H1 (cell line): ENCODE results near the gene CHST12. TPM values are rescaled to one million over a fixed set of nuclear protein-coding genes. Genes with fewer than 3 reads are reported as not detected.
A peak's percentile ranks its signal among the peaks of the same experiment; 100 is the strongest.

ENCODE experiments used
- CTCF ChIA-PET: fragments of 300-600 bp; sonication (Branson Sonifier 250); formaldehyde crosslinking; loops from one replicate; lab custom pipeline; 2021; ENCODE audit not compliant: partially characterized antibody; lab: Charles Lee
- POLR2A ChIA-PET: fragments of 300-600 bp; sonication (Branson Sonifier 250); formaldehyde crosslinking; loops from one replicate; lab custom pipeline; 2021; ENCODE audit warnings: inconsistent platforms; ENCODE audit not compliant: partially characterized antibody; lab: Charles Lee
- DNase-seq, 2 experiments: peaks; one replicate each; pipeline versions ENCODE4 v3.0.0 to v3.0.0-alpha.2; 2010 to 2022; ENCODE audit warnings: low spot score in 2 of 2, low read depth in 1 of 2, mixed read lengths in 1 of 2
- FAIRE-seq: peaks from 2 replicates; lab custom pipeline; 2011; peaks lifted over from hg19 to GRCh38; lab: Jason Lieb, UNC
- H2AFZ ChIP-seq: 2 replicates; pipeline ENCODE4 v1.8.1; 2012; ENCODE audit warnings: low read length, inconsistent platforms
- H2AK5ac ChIP-seq: 2 replicates; pipeline ENCODE4 v1.6.1; 2013; ENCODE audit warnings: low read depth, low read length
- H2BK120ac ChIP-seq: replicated peaks from 2 replicates; pipeline ENCODE3; 2013; ENCODE audit warnings: low read depth, low read length, inconsistent platforms
- H2BK12ac ChIP-seq: 2 replicates; pipeline ENCODE4 v1.6.1; 2013; ENCODE audit warnings: low read depth, low read length
- H2BK15ac ChIP-seq: 2 replicates; pipeline ENCODE4 v1.6.1; 2013; ENCODE audit warnings: low read length
- H2BK20ac ChIP-seq: 2 replicates; pipeline ENCODE4 v1.6.1; 2013; ENCODE audit warnings: low read length
- H2BK5ac ChIP-seq: 2 replicates; pipeline ENCODE4 v1.6.1; 2013; ENCODE audit warnings: low read depth, low read length
- H3K14ac ChIP-seq: 2 replicates; pipeline ENCODE4 v1.6.1; 2013; ENCODE audit warnings: inconsistent platforms; ENCODE audit not compliant: insufficient read length
- H3K18ac ChIP-seq: 2 replicates; pipeline ENCODE4 v1.6.1; 2013; ENCODE audit warnings: low read length; ENCODE audit errors: extremely low read depth
- H3K23ac ChIP-seq: 2 replicates; pipeline ENCODE4 v1.6.1; 2013; ENCODE audit warnings: inconsistent platforms; ENCODE audit not compliant: insufficient read length
- H3K23me2 ChIP-seq: 2 replicates; pipeline ENCODE4 v1.6.1; 2013; ENCODE audit warnings: low read depth, low read length
- H3K27ac ChIP-seq: 2 replicates; pipeline ENCODE4 v1.6.1; 2011; ENCODE audit warnings: low read depth, low read length, inconsistent platforms
- H3K27me3 ChIP-seq, 4 experiments: replicated peaks in 1 of 4; 1 replicate in 1 of 4; 2 replicates in 3 of 4; pipeline versions ENCODE4 v1.6.1 to v1.8.1; 2011 to 2013; ENCODE audit warnings: low read length in 3 of 4, mild to moderate bottlenecking in 3 of 4, inconsistent platforms in 2 of 4, mixed read lengths in 2 of 4, moderate library complexity in 1 of 4; ENCODE audit not compliant: control insufficient read depth in 3 of 4, insufficient read depth in 3 of 4; ENCODE audit errors: extremely low read depth in 1 of 4
- H3K36me3 ChIP-seq, 4 experiments: 2 replicates each; pipeline versions ENCODE4 v1.6.1 to v1.8.1; 2011 to 2013; ENCODE audit warnings: mild to moderate bottlenecking in 4 of 4, low read length in 3 of 4, moderate library complexity in 2 of 4, control low read depth in 1 of 4, inconsistent platforms in 1 of 4; ENCODE audit not compliant: insufficient read depth in 4 of 4, control insufficient read depth in 2 of 4
- H3K4ac ChIP-seq: replicated peaks from 2 replicates; pipeline ENCODE3; 2013; ENCODE audit warnings: low read length, low read depth, mixed read lengths, inconsistent platforms; ENCODE audit not compliant: insufficient read length
- H3K4me1 ChIP-seq, 4 experiments: replicated peaks in 1 of 4; 1 replicate in 1 of 4; 2 replicates in 3 of 4; pipeline versions ENCODE4 v1.6.1 to v1.8.1; 2011 to 2013; ENCODE audit warnings: low read length in 3 of 4, inconsistent platforms in 2 of 4, mixed read lengths in 1 of 4; ENCODE audit not compliant: insufficient read depth in 4 of 4, control insufficient read depth in 3 of 4
- H3K4me2 ChIP-seq, 2 experiments: 2 replicates each; pipeline versions ENCODE4 v1.6.1 to v1.8.1; 2011 to 2013; ENCODE audit warnings: low read depth in 2 of 2, low read length in 2 of 2, control low read depth in 1 of 2, inconsistent platforms in 1 of 2, mild to moderate bottlenecking in 1 of 2; ENCODE audit not compliant: insufficient read depth in 1 of 2
- H3K4me3 ChIP-seq, 4 experiments: fragments of 200-600, 300-600 bp in 1 of 4; sonication (generic), shearing (Covaris generic), sonication (Bioruptor Twin) in 1 of 4; 2 replicates each; pipeline versions ENCODE4 v1.5.1 to v1.8.1; 2011 to 2016; ENCODE audit warnings: low read length in 4 of 4, low read depth in 3 of 4, control low read depth in 2 of 4, inconsistent platforms in 2 of 4, mild to moderate bottlenecking in 2 of 4, mixed read lengths in 1 of 4, moderate library complexity in 1 of 4; ENCODE audit not compliant: insufficient read depth in 2 of 4; ENCODE audit errors: extremely low read depth in 1 of 4
- H3K56ac ChIP-seq: replicated peaks from 2 replicates; pipeline ENCODE3; 2013; ENCODE audit warnings: low read depth, mild to moderate bottlenecking, mixed read lengths, low read length, inconsistent platforms; ENCODE audit not compliant: insufficient read length
- H3K79me1 ChIP-seq: 2 replicates; pipeline ENCODE4 v1.6.1; 2013; ENCODE audit warnings: low read depth, low read length, control low read depth
- H3K79me2 ChIP-seq, 2 experiments: 2 replicates each; pipeline versions ENCODE4 v1.6.1 to v1.8.1; 2012 to 2013; ENCODE audit warnings: low read length in 2 of 2, mild to moderate bottlenecking in 2 of 2, inconsistent platforms in 1 of 2; ENCODE audit not compliant: insufficient read depth in 2 of 2, control insufficient read depth in 1 of 2
- H3K9ac ChIP-seq, 4 experiments: replicated peaks in 1 of 4; 1 replicate in 1 of 4; 2 replicates in 3 of 4; pipeline versions ENCODE4 v1.6.1 to v1.8.1; 2011 to 2013; ENCODE audit warnings: low read depth in 3 of 4, low read length in 3 of 4, control low read depth in 2 of 4, mild to moderate bottlenecking in 2 of 4, moderate library complexity in 2 of 4, inconsistent platforms in 1 of 4; ENCODE audit errors: extremely low read depth in 1 of 4
- H3K9me3 ChIP-seq, 2 experiments: 2 replicates each; pipeline versions ENCODE4 v1.6.1 to v1.8.1; 2012 to 2013; ENCODE audit warnings: mild to moderate bottlenecking in 2 of 2, moderate library complexity in 2 of 2, control low read depth in 1 of 2, inconsistent platforms in 1 of 2, low read depth in 1 of 2, low read length in 1 of 2, mixed read lengths in 1 of 2; ENCODE audit not compliant: insufficient read depth in 2 of 2
- H4K20me1 ChIP-seq, 2 experiments: replicated peaks in 1 of 2; 2 replicates each; pipeline versions ENCODE3 to v1.8.1; 2011 to 2013; ENCODE audit warnings: inconsistent platforms in 2 of 2, low read length in 2 of 2, mild to moderate bottlenecking in 1 of 2; ENCODE audit not compliant: insufficient read depth in 2 of 2, control insufficient read depth in 1 of 2
- H4K5ac ChIP-seq: 2 replicates; pipeline ENCODE4 v1.6.1; 2013; ENCODE audit warnings: low read length, low read depth, mixed read lengths, inconsistent platforms; ENCODE audit not compliant: insufficient read length
- H4K8ac ChIP-seq: 2 replicates; pipeline ENCODE4 v1.8.0; 2013; ENCODE audit warnings: mild to moderate bottlenecking, moderate library complexity, low read length, inconsistent platforms; ENCODE audit not compliant: insufficient read depth; ENCODE audit errors: extremely low read depth
- H4K91ac ChIP-seq: replicated peaks from 2 replicates; pipeline ENCODE3; 2013; ENCODE audit warnings: low read length, mixed read lengths, inconsistent platforms; ENCODE audit not compliant: insufficient read length
- CBX8 ChIP-seq: fragments of 300-800, 300-1000 bp; sonication (generic); IDR thresholded peaks from 2 replicates; pipeline ENCODE4 v1.7.1; 2016; ENCODE audit warnings: low read depth, low read length, borderline replicate concordance
- CHD1 ChIP-seq: IDR thresholded peaks from 2 replicates; pipeline ENCODE4 v1.6.1; 2012; ENCODE audit warnings: low read depth, low read length, improper control_type of control experiment
- CREB1 ChIP-seq: IDR thresholded peaks from 2 replicates; pipeline ENCODE4 v1.6.1; 2012; ENCODE audit warnings: inconsistent platforms
- EGR1 ChIP-seq: IDR thresholded peaks from 2 replicates; pipeline ENCODE4 v1.6.1; 2011; ENCODE audit warnings: low read depth, low read length, borderline replicate concordance
- EP300 ChIP-seq, 2 experiments: IDR thresholded peaks; 1 replicate in 1 of 2; 2 replicates in 1 of 2; pipeline ENCODE4 v1.6.1; 2011 to 2012; ENCODE audit warnings: low read depth in 2 of 2, low read length in 2 of 2, mild to moderate bottlenecking in 2 of 2, borderline replicate concordance in 1 of 2, inconsistent platforms in 1 of 2, moderate library complexity in 1 of 2
- FOSL1 ChIP-seq: IDR thresholded peaks from 2 replicates; pipeline ENCODE4 v1.6.1; 2011; ENCODE audit warnings: mild to moderate bottlenecking, low read depth, low read length, moderate library complexity; ENCODE audit not compliant: insufficient read depth
- JUND ChIP-seq: IDR thresholded peaks from 2 replicates; pipeline ENCODE4 v1.6.1; 2011; ENCODE audit warnings: mild to moderate bottlenecking, improper control_type of control experiment, low read length
- SIN3A ChIP-seq, 2 experiments: IDR thresholded peaks in 1 of 2; conservative IDR thresholded peaks in 1 of 2; 2 replicates each; pipeline ENCODE4 v1.6.1; 2011 to 2012; ENCODE audit warnings: low read length in 2 of 2, improper control_type of control experiment in 1 of 2, low read depth in 1 of 2, mild to moderate bottlenecking in 1 of 2
- SP4 ChIP-seq: IDR thresholded peaks from 2 replicates; pipeline ENCODE4 v1.6.1; 2012; ENCODE audit warnings: low read length, inconsistent platforms
- TBP ChIP-seq: IDR thresholded peaks from 2 replicates; pipeline ENCODE4 v1.6.1; 2011; ENCODE audit warnings: low read depth, low read length, improper control_type of control experiment
- YY1 ChIP-seq: IDR thresholded peaks from 2 replicates; pipeline ENCODE4 v1.6.1; 2011; ENCODE audit warnings: low read depth, mild to moderate bottlenecking, low read length
- WGBS, 2 experiments: shearing (Covaris generic) in 1 of 2; methylation state at CpG; one replicate each; pipeline versions ENCODE4 v1.1.6 to v1.1.7; 2013 to 2015; ENCODE audit warnings: low lambda C conversion rate in 2 of 2, mixed read lengths in 2 of 2, inconsistent platforms in 1 of 2, low coverage in 1 of 2, missing lambda C conversion rate in 1 of 2; ENCODE audit not compliant: insufficient replicate concordance in 2 of 2, insufficient coverage in 1 of 2, insufficient read length in 1 of 2; ENCODE audit errors: extremely low coverage in 1 of 2, missing lambda C conversion rate in 1 of 2; 5-methylcytosine and 5-hydroxymethylcytosine counted together
- polyA plus RNA-seq, 7 experiments: library from polyadenylated mRNA; depleted of rRNA in 3 of 7; stranded (reverse) in 5 of 7; unstranded in 2 of 7; fragments of >200 nt in 5 of 7; fragments of 200-250 nt in 2 of 7; gene quantifications; 1 replicate in 5 of 7; 2 replicates in 1 of 7; 4 replicates in 1 of 7; pipeline versions ENCODE4 v1.2.1 to v1.2.3, GENCODE V29; 2011 to 2013; ENCODE audit warnings: missing spikeins in 2 of 7, mixed read lengths in 2 of 7
- total RNA-seq: library from RNA; stranded (reverse); fragmentation: NEBNext Ultra II Directional; extraction: Animal tissue kit (Norgen Biotek cat#: 25700); gene quantifications from 2 replicates; pipeline ENCODE4 v1.2.1, GENCODE V29; 2021

Gene CHST12
- total and polyA plus RNA-seq, 2 of the 8 experiments (the other 6 are each of a cell fraction or from before 2014, with no cell fraction given) = 13.4 to 24.1 TPM

DNA sequence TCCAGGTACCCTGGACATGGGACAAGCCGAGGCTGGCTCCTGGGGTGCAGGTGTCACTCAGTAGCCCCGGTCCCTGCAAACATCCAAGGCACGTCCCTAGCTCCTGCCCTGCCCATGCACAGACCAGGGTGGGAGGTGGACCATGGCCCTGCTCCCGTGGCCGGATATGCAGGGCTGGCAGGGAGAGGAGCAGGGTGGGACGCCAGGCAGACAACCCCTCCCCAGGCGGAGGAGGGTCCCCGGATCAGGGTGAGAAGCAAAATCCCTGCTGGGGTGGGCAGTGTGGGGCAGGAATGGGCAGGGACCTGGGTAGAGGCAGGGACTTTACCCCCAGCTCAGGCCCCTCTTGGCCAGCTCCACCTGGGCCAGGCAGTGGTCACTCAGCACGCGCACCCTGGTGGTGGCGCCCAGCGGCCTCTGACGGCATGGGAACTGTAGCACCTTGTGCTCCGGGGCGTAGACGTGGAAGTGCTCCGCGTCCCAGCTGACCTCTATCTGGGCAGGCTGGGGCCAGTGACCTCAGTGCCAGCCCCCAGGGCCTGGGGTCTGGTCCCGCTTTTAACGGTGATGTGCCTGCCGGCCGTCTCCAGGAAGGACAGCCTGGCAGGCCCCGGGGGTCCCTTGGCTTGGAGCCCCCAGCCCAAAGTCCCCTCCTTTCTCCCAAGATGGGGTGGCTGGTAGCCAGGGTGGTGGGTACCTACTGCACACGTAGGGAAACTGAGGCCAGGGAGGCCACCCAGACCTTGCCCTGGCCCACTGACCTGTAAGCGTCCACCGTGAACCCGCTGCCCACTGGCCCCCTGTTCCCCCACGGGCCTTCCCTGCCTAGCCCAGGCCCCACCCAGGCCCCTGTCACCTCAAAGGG is 71.6 kb downstream of the CHST12 start:
- ChIA-PET CTCF (interaction anchor here (0.6 to 15.9 kb wide), 11 partner anchors 9 to 200 kb away, joined by 3 to 266 read pairs (median 3); no protein-coding TSS in a partner anchor), POLR2A (interaction anchor here (0.8 to 1.3 kb wide), 5 partner anchors 9 to 69 kb away, joined by 3 to 5 read pairs (median 3); no protein-coding TSS in a partner anchor)
- FAIRE-seq = no peak
- Histone ChIP-seq H3K79me2 (no peaks in the 10 kb centered on the region), H3K27ac (no peak overlapping the region), H4K20me1 (no peaks in the 10 kb centered on the region), H3K4me2 (no peak overlapping the region), H3K36me3 (no peaks in the 10 kb centered on the region), H3K14ac (no peak overlapping the region), H3K9me3 (no peaks in the 10 kb centered on the region), H3K27me3 (no peaks in the 10 kb centered on the region; a peak in 2 of 7 replicates), H2AK5ac (no peak overlapping the region), H3K9ac (no peak overlapping the region), H3K4me1 (peaks cover 0 to 40% (median 23%) of the 10 kb centered on the region in 4 experiments; a peak in 6 of 7 replicates), H4K91ac (peak overlapping the region; percentile 93), H2BK5ac (peak overlapping the region; percentile 95; the same call in 1 of the 2 replicates), H4K8ac (peak overlapping the region; percentile 86), H2BK15ac (peak overlapping the region; percentile 46; the same call in 1 of the 2 replicates), H2BK120ac (peak overlapping the region; percentile 76), H3K18ac (peak overlapping the region; percentile 13; the same call in 1 of the 2 replicates), H3K4ac (peak overlapping the region; percentile 99), H3K4me3 (no peak overlapping the region), H3K56ac (no peak overlapping the region), H3K79me1 (no peaks in the 10 kb centered on the region), H3K23ac (no peak overlapping the region), H2BK12ac (peak overlapping the region; percentile 97; the same call in 1 of the 2 replicates), H2AFZ (no peak overlapping the region), H2BK20ac (0 out of 2 replicates have a peak overlapping the region, but pooled peaks have one; percentile 80), H4K5ac (no peak overlapping the region), H3K23me2 (no peaks in the 10 kb centered on the region; the same call in 1 of the 2 replicates)
- DNase-seq = no peak
- 91% methylated on average over 27 of the region's 28 CpGs; no CpG with 5 or more reads in 1 of the 2 experiments for WGBS, 2 experiments
- no peak for TF ChIP-seq YY1
- no peak for TF ChIP-seq SIN3A (conservative IDR thresholded peaks at IDR 0.05 in 1 of 2, IDR thresholded peaks at IDR 0.05 in 1 of 2; ENCODE audit: low read depth in 1 of 2, low read length in 2 of 2)
- no peak for TF ChIP-seq SP4
- TF ChIP-seq CHD1 = no peak
- TF ChIP-seq CBX8 = no peak
- no peak for TF ChIP-seq TBP
- TF ChIP-seq EGR1 = no peak
- no peak for TF ChIP-seq FOSL1
- TF ChIP-seq EP300 (IDR thresholded peaks at IDR 0.05; ENCODE audit: borderline replicate concordance in 1 of 2, low read depth in 2 of 2, low read length in 2 of 2) = no peak
- no peak for TF ChIP-seq JUND
- no peak for TF ChIP-seq CREB1
